PC-3 (cell line): ENCODE measurements around the gene ANKRD40.

ENCODE experiments used
- CTCF ChIP-seq: fragments of 300-600 bp; sonication (generic); conservative IDR thresholded peaks from 2 replicates; pipeline ENCODE4 v1.5.1; 2017; ENCODE audit warnings: antibody characterized with exemption, low read depth, mild to moderate bottlenecking, low read length
- EZH2 ChIP-seq: fragments of 300-600 bp; sonication (generic); IDR thresholded peaks from one replicate; pipeline ENCODE4 v1.6.1; 2017; ENCODE audit warnings: antibody characterized with exemption, mild to moderate bottlenecking, low read length; ENCODE audit not compliant: unreplicated experiment
- EZH2phosphoT487 ChIP-seq: fragments of 300-600 bp; sonication (generic); IDR thresholded peaks from 2 replicates; pipeline ENCODE4 v1.6.1; 2018; ENCODE audit warnings: mild to moderate bottlenecking, antibody characterized with exemption, low read length, borderline replicate concordance

- TF ChIP-seq CTCF (no peak), EZH2 (no peak), EZH2phosphoT487 (no peak)
Observed at GRCh38 chr17:50684288-50684611, 23.5 kb downstream of the ANKRD40 start.
